HEK293T (cell line): ENCODE data around the gene DMXL1.
"Not testable (repeated sequence)": the region's sequence is repeated elsewhere in the genome, so short reads cannot be mapped to it uniquely, and the experiment has no call there.

Experiments
- CTCF ChIA-PET: fragments of 350-600 bp; formaldehyde crosslinking; extraction: SDS; loops from one replicate; lab custom pipeline; 2021; ENCODE audit warnings: antibody characterized with exemption, inconsistent platforms; lab: Yijun Ruan, JAX
- POLR2A ChIA-PET: fragments of 350-600 bp; formaldehyde crosslinking; extraction: SDS; loops from one replicate; lab custom pipeline; 2020; ENCODE audit warnings: antibody characterized with exemption, inconsistent platforms; lab: Yijun Ruan, JAX
- DNase-seq: peaks from one replicate; pipeline ENCODE4 v3.0.0; 2012; ENCODE audit warnings: mixed read lengths; ENCODE audit errors: extremely low spot score
- ARNT ChIP-seq: fragments of 450-650 bp; IDR thresholded peaks from 2 replicates; pipeline ENCODE4 v1.6.1; 2017; ENCODE audit warnings: mild to moderate bottlenecking
- BHLHE40 ChIP-seq: fragments of 450-650 bp; IDR thresholded peaks from 2 replicates; pipeline ENCODE4 v1.6.1; 2016; ENCODE audit warnings: mild to moderate bottlenecking, moderate library complexity, borderline replicate concordance
- CTBP1 ChIP-seq: fragments of 450-650 bp; IDR thresholded peaks from 2 replicates; pipeline ENCODE4 v1.6.1; 2016; ENCODE audit warnings: borderline replicate concordance
- ELF4 ChIP-seq: fragments of 450-650 bp; IDR thresholded peaks from 2 replicates; pipeline ENCODE4 v1.6.1; 2017; ENCODE audit warnings: antibody characterized with exemption
- FOXA1 ChIP-seq: fragments of 450-650 bp; IDR thresholded peaks from 2 replicates; pipeline ENCODE4 v1.6.1; 2016; ENCODE audit warnings: mild to moderate bottlenecking
- FOXK2 ChIP-seq: fragments of 450-650 bp; IDR thresholded peaks from 2 replicates; pipeline ENCODE4 v1.6.1; 2016; ENCODE audit warnings: mild to moderate bottlenecking
- FOXM1 ChIP-seq: fragments of 450-650 bp; IDR thresholded peaks from 2 replicates; pipeline ENCODE4 v1.6.1; 2017; ENCODE audit warnings: mild to moderate bottlenecking, borderline replicate concordance
- HDGF ChIP-seq: fragments of 450-650 bp; IDR thresholded peaks from 2 replicates; pipeline ENCODE4 v1.6.1; 2017; ENCODE audit warnings: antibody characterized with exemption, borderline replicate concordance
- L3MBTL2 ChIP-seq: fragments of 450-650 bp; conservative IDR thresholded peaks from 2 replicates; pipeline ENCODE4 v1.6.1; 2016; ENCODE audit warnings: mild to moderate bottlenecking
- LEF1 ChIP-seq: fragments of 450-650 bp; IDR thresholded peaks from 2 replicates; pipeline ENCODE4 v1.6.1; 2017; ENCODE audit warnings: mild to moderate bottlenecking, borderline replicate concordance
- NFRKB ChIP-seq: fragments of 450-650 bp; IDR thresholded peaks from 2 replicates; pipeline ENCODE4 v1.6.1; 2016; ENCODE audit warnings: mild to moderate bottlenecking, moderate library complexity
- SP1 ChIP-seq: fragments of 450-650 bp; IDR thresholded peaks from 2 replicates; pipeline ENCODE4 v1.6.1; 2017
- SUZ12 ChIP-seq: fragments of 450-650 bp; IDR thresholded peaks from 2 replicates; pipeline ENCODE4 v1.6.1; 2016; ENCODE audit warnings: mild to moderate bottlenecking
- TARDBP ChIP-seq: fragments of 450-650 bp; IDR thresholded peaks from 2 replicates; pipeline ENCODE4 v1.6.1; 2016
- ZNF384 ChIP-seq: fragments of 450-650 bp; IDR thresholded peaks from 2 replicates; pipeline ENCODE4 v1.6.1; 2016
- TF ChIP-seq, protein P1 (sequence below): fragments of 450-650 bp; IDR thresholded peaks from 2 replicates; pipeline ENCODE4 v1.6.1; 2016

Gene DMXL1

DNA sequence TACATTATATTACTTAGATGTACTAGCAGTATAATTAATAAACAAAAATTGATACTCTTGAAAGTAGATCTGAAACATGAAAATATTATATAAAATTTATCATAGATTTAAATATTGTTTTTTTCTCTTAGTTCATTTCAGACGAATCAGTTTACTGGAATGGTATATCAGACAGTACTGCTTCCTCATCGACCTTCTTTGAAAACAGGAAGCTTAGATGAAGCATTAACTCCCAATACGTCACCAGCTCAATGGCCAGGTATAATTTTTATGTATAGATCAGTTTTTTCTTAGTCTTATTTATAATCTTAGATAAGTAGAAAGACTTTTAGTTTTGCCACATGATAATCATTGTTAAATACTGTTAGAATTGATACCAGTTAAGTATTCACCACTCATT, 106.3 kb downstream of the DMXL1 start:
- TF ChIP-seq L3MBTL2 (no peak), FOXA1 (no peak)
- POLR2A ChIA-PET = no interaction called here
- DNase-seq = no peak
- CTCF ChIA-PET = no interaction called here

DNA sequence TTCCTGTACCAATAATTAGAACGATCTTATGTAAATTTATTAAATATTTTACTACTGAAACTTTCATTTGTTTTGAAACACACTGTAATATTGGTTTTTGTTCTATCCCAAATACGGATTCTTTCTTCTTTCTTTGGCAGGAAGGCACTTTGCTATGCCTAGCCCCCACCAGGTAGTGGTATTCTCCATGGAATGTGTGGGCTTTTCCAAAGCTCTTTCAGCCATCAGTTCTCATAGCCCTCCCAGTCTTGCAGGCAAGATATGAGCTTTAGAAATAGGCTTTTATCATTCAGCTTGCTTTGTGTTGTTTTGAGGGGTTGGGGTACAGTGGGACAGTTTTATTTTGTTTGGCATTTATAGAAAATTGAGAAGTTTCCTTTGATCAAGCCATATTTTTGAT, 107.5 kb downstream of the DMXL1 start:
- DNase-seq = no peak
- POLR2A ChIA-PET = no interaction called here
- CTCF ChIA-PET = interaction anchor here (0.7 kb wide), 1 partner anchor 10 kb away, joined by 3 read pairs; no protein-coding TSS in a partner anchor
- TF ChIP-seq LEF1 (no peak), ZNF384 (no peak), BHLHE40 (no peak), TARDBP (no peak)

DNA sequence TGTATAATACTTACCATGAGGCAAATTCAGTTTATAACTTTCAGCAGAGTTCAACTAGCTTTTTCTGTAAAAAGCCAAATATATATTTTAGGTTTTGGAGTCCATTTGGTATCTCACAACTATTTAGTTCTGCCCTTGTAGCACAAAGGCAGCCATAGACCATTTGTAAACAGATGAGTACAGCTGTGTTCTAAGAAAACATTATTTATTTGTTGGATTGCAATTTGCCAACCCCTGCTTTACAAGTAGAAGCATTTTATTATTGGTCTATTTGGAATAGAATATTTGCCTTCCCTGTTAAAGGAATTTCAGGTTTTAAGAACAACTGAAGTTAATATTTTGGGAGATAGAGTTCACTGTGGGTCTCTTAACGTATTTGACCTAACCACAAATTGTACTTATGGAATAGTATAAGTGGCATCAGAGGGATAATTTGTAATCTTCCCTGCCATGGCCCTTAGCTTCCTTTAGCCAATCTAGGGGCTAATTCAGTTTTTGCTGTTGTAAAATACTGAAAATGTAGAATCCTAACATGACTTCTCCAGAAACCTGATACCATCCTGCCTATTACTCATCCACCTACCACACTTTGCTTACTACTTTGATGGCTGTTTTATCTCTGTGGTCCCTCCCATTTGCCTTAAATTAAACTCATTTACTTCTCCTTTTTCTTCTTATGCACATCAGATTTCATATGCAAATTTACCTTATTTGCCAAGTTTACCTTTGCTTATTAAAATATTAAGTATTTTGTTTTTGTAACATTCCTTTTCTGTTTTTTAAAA, 109.2 kb downstream of the DMXL1 start:
- POLR2A ChIA-PET = no interaction called here
- no peak for DNase-seq
- TF ChIP-seq NFRKB (no peak), FOXK2 (no peak), CTBP1 (no peak), LEF1 (no peak), FOXM1 (no peak), SUZ12 (no peak), HDGF (no peak), ARNT (no peak), ELF4 (no peak), SP1 (no peak), ZNF384 (no peak), TARDBP (no peak), L3MBTL2 (no peak), BHLHE40 (no peak)
- TF ChIP-seq, protein P1, sequence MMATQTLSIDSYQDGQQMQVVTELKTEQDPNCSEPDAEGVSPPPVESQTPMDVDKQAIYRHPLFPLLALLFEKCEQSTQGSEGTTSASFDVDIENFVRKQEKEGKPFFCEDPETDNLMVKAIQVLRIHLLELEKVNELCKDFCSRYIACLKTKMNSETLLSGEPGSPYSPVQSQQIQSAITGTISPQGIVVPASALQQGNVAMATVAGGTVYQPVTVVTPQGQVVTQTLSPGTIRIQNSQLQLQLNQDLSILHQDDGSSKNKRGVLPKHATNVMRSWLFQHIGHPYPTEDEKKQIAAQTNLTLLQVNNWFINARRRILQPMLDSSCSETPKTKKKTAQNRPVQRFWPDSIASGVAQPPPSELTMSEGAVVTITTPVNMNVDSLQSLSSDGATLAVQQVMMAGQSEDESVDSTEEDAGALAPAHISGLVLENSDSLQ = no peak
- CTCF ChIA-PET = no interaction called here

DNA sequence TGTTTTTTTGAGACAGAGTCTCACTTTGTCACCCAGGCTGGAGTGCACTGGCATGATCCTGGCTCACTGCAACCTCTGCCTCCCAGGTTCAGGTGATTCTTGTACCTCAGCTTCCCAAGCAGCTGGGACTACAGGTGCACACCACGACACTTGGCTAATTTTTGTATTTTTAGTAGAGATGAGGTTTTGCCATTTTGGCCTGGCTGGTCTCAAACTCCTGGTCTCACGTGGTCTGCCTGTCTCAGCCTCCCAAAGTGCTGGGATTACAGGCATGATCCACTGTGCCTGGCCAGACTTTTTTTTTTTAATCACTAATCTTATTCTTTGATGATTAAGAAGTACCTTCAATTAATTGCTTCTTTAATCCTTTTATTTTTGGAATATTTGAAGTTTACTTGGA, 114.6 kb downstream of the DMXL1 start:
- CTCF ChIA-PET, POLR2A ChIA-PET, DNase-seq: not testable (repeated sequence)

DNA sequence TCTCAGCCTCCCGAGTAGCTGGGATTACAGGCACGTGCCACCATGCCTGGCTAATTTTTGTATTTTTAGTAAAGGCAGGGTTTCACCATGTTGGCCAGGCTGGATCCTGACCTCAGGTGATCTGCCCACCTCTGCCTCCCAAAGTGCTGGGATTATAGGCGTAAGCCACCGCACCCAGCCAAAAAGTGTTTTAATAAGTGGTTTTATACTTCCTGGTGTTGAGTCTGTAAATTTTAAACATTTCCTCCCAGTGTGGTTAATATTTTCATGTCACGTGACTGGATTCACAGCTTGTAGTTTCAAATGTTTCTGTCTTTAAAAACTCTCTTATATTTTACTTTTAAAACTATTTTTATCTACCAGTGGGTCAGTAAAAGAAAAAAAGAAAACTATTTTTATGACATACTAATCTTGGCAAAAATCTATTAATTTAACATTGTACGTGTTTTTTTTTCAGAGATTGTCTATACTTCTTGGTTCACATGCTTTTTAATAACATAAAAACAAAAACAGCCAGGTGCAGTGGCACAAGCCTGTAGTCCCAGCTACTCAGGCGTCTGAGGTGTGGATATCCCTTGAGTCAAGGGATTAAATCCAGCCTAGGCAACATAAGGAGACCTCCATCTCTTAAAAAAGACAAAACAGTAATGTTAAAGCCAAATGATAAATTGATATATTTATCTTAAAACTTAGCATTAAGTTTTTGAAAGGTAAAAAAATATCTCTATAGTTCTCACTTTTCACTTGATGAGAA, 117.1 kb downstream of the DMXL1 start:
- TF ChIP-seq SUZ12 (no peak), FOXK2 (no peak), SP1 (no peak), LEF1 (no peak), NFRKB (no peak), ELF4 (no peak), BHLHE40 (no peak), ARNT (no peak), CTBP1 (no peak), FOXA1 (no peak), HDGF (no peak), TARDBP (no peak), ZNF384 (no peak), L3MBTL2 (no peak)
- TF ChIP-seq, protein P1 = no peak
- ChIA-PET CTCF (interaction anchor here (0.6 to 0.7 kb wide), 2 partner anchors 10 to 80 kb away, joined by 3 read pairs; no protein-coding TSS in a partner anchor), POLR2A (no interaction called here)
- DNase-seq = no peak

DNA sequence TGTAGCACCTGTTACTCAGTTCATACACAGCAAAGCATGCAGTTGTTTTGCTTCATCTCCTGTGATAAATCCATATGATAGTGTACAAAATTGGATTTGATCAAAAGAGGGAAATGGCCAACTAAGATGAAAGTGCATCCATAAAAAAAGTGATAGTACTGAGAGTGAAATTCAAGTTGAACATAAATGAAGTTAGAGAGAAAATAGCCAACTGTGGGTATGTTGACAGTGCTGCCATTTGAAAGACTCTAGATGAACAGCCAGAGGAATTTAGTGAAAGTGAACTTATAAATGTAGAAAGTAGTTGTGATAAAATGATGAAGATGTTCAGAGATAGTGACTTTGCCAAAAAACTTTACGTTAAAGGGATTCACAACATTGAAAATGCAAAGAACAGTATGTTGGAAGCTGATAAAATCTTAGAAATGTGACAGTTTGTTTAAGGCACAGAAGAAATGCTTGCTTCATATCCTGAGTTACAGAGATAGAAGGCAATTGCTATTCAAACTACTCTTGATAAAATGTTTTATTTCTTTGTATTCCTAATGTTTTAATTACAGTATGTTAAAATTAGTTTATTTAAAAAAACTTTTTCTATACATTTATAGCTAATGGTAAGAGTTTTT, 119.7 kb downstream of the DMXL1 start:
- CTCF ChIA-PET = no interaction called here
- no peak for DNase-seq
- POLR2A ChIA-PET = no interaction called here
- TF ChIP-seq FOXM1 = no peak
- no peak for TF ChIP-seq SUZ12
- TF ChIP-seq L3MBTL2 = no peak
- TF ChIP-seq FOXK2 = no peak
- no peak for TF ChIP-seq BHLHE40
- TF ChIP-seq ELF4 = no peak
- TF ChIP-seq, protein P1 = no peak
- TF ChIP-seq TARDBP = no peak
